IPS DF 6.9 (cell line): ENCODE data around the gene HERPUD1.
"Not testable (repeated sequence)": the region's sequence is repeated elsewhere in the genome, so short reads cannot be mapped to it uniquely, and the experiment has no call there.

Experiments used
- DNase-seq: peaks from one replicate; pipeline ENCODE4 v3.0.0-alpha.2; 2013; ENCODE audit warnings: low read depth, low spot score
- H3K27ac ChIP-seq: one replicate; pipeline ENCODE4 v1.5.1; 2013; ENCODE audit warnings: low read length, control low read depth
- H3K27me3 ChIP-seq: 2 replicates; pipeline ENCODE4 v1.6.1; 2013; ENCODE audit warnings: mild to moderate bottlenecking, low read length; ENCODE audit not compliant: control insufficient read depth, insufficient read depth
- H3K36me3 ChIP-seq: 2 replicates; pipeline ENCODE4 v1.6.1; 2013; ENCODE audit warnings: low read length; ENCODE audit not compliant: control insufficient read depth, insufficient read depth
- H3K4me1 ChIP-seq: 2 replicates; pipeline ENCODE4 v1.6.1; 2013; ENCODE audit warnings: low read length; ENCODE audit not compliant: control insufficient read depth, insufficient read depth
- H3K4me3 ChIP-seq: 2 replicates; pipeline ENCODE4 v1.5.1; 2013; ENCODE audit warnings: mild to moderate bottlenecking, low read length
- H3K9me3 ChIP-seq: 2 replicates; pipeline ENCODE4 v1.6.1; 2013; ENCODE audit warnings: low read length, inconsistent platforms; ENCODE audit not compliant: control insufficient read depth, insufficient read depth
- WGBS: extraction: QIAGEN DNeasy Blood & Tissue Kit; methylation state at CpG from one replicate; pipeline ENCODE4 v1.1.7; 2013; ENCODE audit warnings: mixed read lengths, missing lambda C conversion rate; ENCODE audit not compliant: insufficient read length, insufficient coverage; 5-methylcytosine and 5-hydroxymethylcytosine counted together

Gene HERPUD1

GRCh38 chr16:56981729-56982271, 49.9 kb downstream of the HERPUD1 start:
- H3K9me3 ChIP-seq: no peaks in the 10 kb centered on the region
- no peak for DNase-seq
- no peaks in the 10 kb centered on the region for H3K27me3 ChIP-seq
- no peak overlapping the region for H3K27ac ChIP-seq
- H3K4me1 ChIP-seq: no peaks in the 10 kb centered on the region
- WGBS: no CpG with 5 or more reads among the region's 12 CpGs
- H3K4me3 ChIP-seq: no peak overlapping the region
- H3K36me3 ChIP-seq: no peaks in the 10 kb centered on the region

GRCh38 chr16:56982695-56983094, 50.8 kb downstream of the HERPUD1 start:
- H3K4me3 ChIP-seq: no peak overlapping the region
- no CpG with 5 or more reads among the region's 2 CpGs for WGBS
- no peaks in the 10 kb centered on the region for H3K9me3 ChIP-seq
- no peak overlapping the region for H3K27ac ChIP-seq
- no peaks in the 10 kb centered on the region for H3K4me1 ChIP-seq
- H3K36me3 ChIP-seq: no peaks in the 10 kb centered on the region
- H3K27me3 ChIP-seq: no peaks in the 10 kb centered on the region
- DNase-seq: no peak

- WGBS: no CpG with 5 or more reads among the region's 9 CpGs
- Histone ChIP-seq H3K9me3 (no peaks in the 10 kb centered on the region), H3K4me1 (no peaks in the 10 kb centered on the region; the same call in 1 of the 2 replicates), H3K4me3 (no peak overlapping the region), H3K27ac (no peak overlapping the region), H3K36me3 (no peaks in the 10 kb centered on the region), H3K27me3 (peaks cover under 1% of the 10 kb centered on the region; the same call in 1 of the 2 replicates)
- no peak for DNase-seq
Observed at GRCh38 chr16:56983211-56983751, 51.3 kb downstream of the HERPUD1 start.

GRCh38 chr16:56984639-56985038, 52.7 kb downstream of the HERPUD1 start:
- Histone ChIP-seq H3K4me3 (no peak overlapping the region), H3K27ac (no peak overlapping the region), H3K36me3 (no peaks in the 10 kb centered on the region), H3K27me3 (peaks cover 4% of the 10 kb centered on the region; the same call in 1 of the 2 replicates), H3K4me1 (no peaks in the 10 kb centered on the region; the same call in none of the 2 replicates), H3K9me3 (no peaks in the 10 kb centered on the region)
- no CpG with 5 or more reads among the region's 6 CpGs for WGBS
- DNase-seq: no peak

GRCh38 chr16:56985288-56985961, 53.5 kb downstream of the HERPUD1 start:
- no peak for DNase-seq
- H3K27me3 ChIP-seq: peaks cover 4% of the 10 kb centered on the region; the same call in 1 of the 2 replicates
- no CpG with 5 or more reads among the region's 7 CpGs for WGBS
- no peak overlapping the region for H3K4me3 ChIP-seq
- no peaks in the 10 kb centered on the region; the same call in none of the 2 replicates for H3K4me1 ChIP-seq
- no peak overlapping the region for H3K27ac ChIP-seq
- no peaks in the 10 kb centered on the region for H3K9me3 ChIP-seq
- H3K36me3 ChIP-seq: no peaks in the 10 kb centered on the region

- Histone ChIP-seq H3K27me3 (peaks cover 4% of the 10 kb centered on the region; the same call in 1 of the 2 replicates), H3K36me3 (no peaks in the 10 kb centered on the region), H3K9me3 (no peaks in the 10 kb centered on the region), H3K4me3 (no peak overlapping the region), H3K27ac (no peak overlapping the region), H3K4me1 (no peaks in the 10 kb centered on the region; the same call in none of the 2 replicates)
- DNase-seq: no peak
- no CpG with 5 or more reads among the region's 2 CpGs for WGBS
Observed at GRCh38 chr16:56985962-56986360, 54.0 kb downstream of the HERPUD1 start.

GRCh38 chr16:56986361-56986760, 54.4 kb downstream of the HERPUD1 start:
- Histone ChIP-seq H3K4me1 (no peaks in the 10 kb centered on the region; the same call in none of the 2 replicates), H3K36me3 (no peaks in the 10 kb centered on the region), H3K4me3 (no peak overlapping the region), H3K27me3 (peaks cover 4% of the 10 kb centered on the region; the same call in 1 of the 2 replicates), H3K27ac (no peak overlapping the region), H3K9me3 (no peaks in the 10 kb centered on the region)
- DNase-seq: no peak
- WGBS: no CpG with 5 or more reads among the region's 1 CpG

GRCh38 chr16:56986908-56987307, 55.0 kb downstream of the HERPUD1 start:
- not testable (repeated sequence) for H3K4me3 ChIP-seq, H3K9me3 ChIP-seq, H3K27me3 ChIP-seq, H3K36me3 ChIP-seq, H3K4me1 ChIP-seq, DNase-seq, H3K27ac ChIP-seq
- no CpG with 5 or more reads among the region's 4 CpGs for WGBS

- DNase-seq: no peak
- H3K9me3 ChIP-seq: no peaks in the 10 kb centered on the region
- no CpG with 5 or more reads among the region's 2 CpGs for WGBS
Observed at GRCh38 chr16:56987692-56988091, 55.8 kb downstream of the HERPUD1 start.

GRCh38 chr16:56988161-56988947, 56.4 kb downstream of the HERPUD1 start:
- no CpG with 5 or more reads among the region's 6 CpGs for WGBS
- H3K27ac ChIP-seq: no peak overlapping the region
- H3K36me3 ChIP-seq: no peaks in the 10 kb centered on the region
- DNase-seq: no peak
- peaks cover 4% of the 10 kb centered on the region; the same call in 1 of the 2 replicates for H3K27me3 ChIP-seq
- no peaks in the 10 kb centered on the region for H3K9me3 ChIP-seq
- peak overlapping the region; percentile 7; the same call in 1 of the 2 replicates for H3K4me3 ChIP-seq
- no peaks in the 10 kb centered on the region; the same call in none of the 2 replicates for H3K4me1 ChIP-seq

More at GRCh38 chr16:56987692-56988091, 55.8 kb downstream of the HERPUD1 start:
- Histone ChIP-seq H3K36me3 (no peaks in the 10 kb centered on the region), H3K27me3 (peaks cover 4% of the 10 kb centered on the region; the same call in 1 of the 2 replicates), H3K4me3 (no peak overlapping the region), H3K27ac (no peak overlapping the region), H3K4me1 (no peaks in the 10 kb centered on the region; the same call in none of the 2 replicates)
